ENCODE results near the gene ZNF319.

GRCh38 chr16:58018803-58019202 lies 18.3 kb upstream of the ZNF319 start:
- TF ChIP-seq CTCF (IDR thresholded peaks at IDR 0.05) (no peak), POLR2A (IDR thresholded peaks at IDR 0.05) (no peak)

Measured in vagina (tissue), 2 donors.